HG02840 (cell line): ENCODE measurements around the gene PRKN.

Experiments used
- ATAC-seq: cut with Tn5 transposase; IDR thresholded peaks from one replicate; pipeline ENCODE4 v1.9.1; 2021; ENCODE audit warnings: mild to moderate bottlenecking, moderate library complexity, moderate number of reproducible peaks; ENCODE audit not compliant: unreplicated experiment, low FRiP score

PRKN gene

GRCh38 chr6:161367472-161367871, 1360.1 kb downstream of the PRKN start:
- no peak for ATAC-seq

GRCh38 chr6:161366301-161366923, 1361.2 kb downstream of the PRKN start:
- ATAC-seq, result no peak

- ATAC-seq, result no peak
Measured at GRCh38 chr6:161365633-161366032, 1361.9 kb downstream of the PRKN start.

GRCh38 chr6:161363286-161363685, 1364.3 kb downstream of the PRKN start:
- ATAC-seq, result no peak

GRCh38 chr6:161362266-161362665, 1365.3 kb downstream of the PRKN start:
- ATAC-seq, result no peak

GRCh38 chr6:161361529-161361928, 1366.0 kb downstream of the PRKN start:
- no peak for ATAC-seq

- no peak for ATAC-seq
Measured at GRCh38 chr6:161360520-161360919, 1367.0 kb downstream of the PRKN start.

GRCh38 chr6:161359618-161359945, 1368.0 kb downstream of the PRKN start:
- ATAC-seq, result no peak

- ATAC-seq, result no peak
Measured at GRCh38 chr6:161356167-161356854, 1371.3 kb downstream of the PRKN start.

- no peak for ATAC-seq
Measured at GRCh38 chr6:161355696-161356095, 1371.9 kb downstream of the PRKN start.

- ATAC-seq, result no peak
Measured at GRCh38 chr6:161354956-161355355, 1372.6 kb downstream of the PRKN start.

GRCh38 chr6:161354276-161354840, 1373.2 kb downstream of the PRKN start:
- ATAC-seq, result no peak

- no peak for ATAC-seq
Measured at GRCh38 chr6:161353208-161353613, 1374.4 kb downstream of the PRKN start.

GRCh38 chr6:161351858-161352257, 1375.7 kb downstream of the PRKN start:
- no peak for ATAC-seq

GRCh38 chr6:161349886-161350285, 1377.7 kb downstream of the PRKN start:
- no peak for ATAC-seq

- ATAC-seq, result no peak
Measured at GRCh38 chr6:161348628-161348994, 1379.0 kb downstream of the PRKN start.

GRCh38 chr6:161347988-161348627, 1379.5 kb downstream of the PRKN start:
- ATAC-seq, result no peak

GRCh38 chr6:161347125-161347524, 1380.4 kb downstream of the PRKN start:
- no peak for ATAC-seq

GRCh38 chr6:161346717-161347116, 1380.8 kb downstream of the PRKN start:
- no peak for ATAC-seq

GRCh38 chr6:161344626-161345025, 1382.9 kb downstream of the PRKN start:
- ATAC-seq, result no peak

GRCh38 chr6:161342039-161342438, 1385.5 kb downstream of the PRKN start:
- ATAC-seq, result no peak

- ATAC-seq, result no peak
Measured at GRCh38 chr6:161341638-161342037, 1385.9 kb downstream of the PRKN start.
